ENCODE data around the gene GHRL. TPM values are rescaled to one million over a fixed set of nuclear protein-coding genes. Genes with fewer than 3 reads are reported as not detected.

GHRL gene
- total and polyA plus RNA-seq, 12 donors = 0.33 to 2.2 (median 0.97) TPM; not detected in 7

DNA sequence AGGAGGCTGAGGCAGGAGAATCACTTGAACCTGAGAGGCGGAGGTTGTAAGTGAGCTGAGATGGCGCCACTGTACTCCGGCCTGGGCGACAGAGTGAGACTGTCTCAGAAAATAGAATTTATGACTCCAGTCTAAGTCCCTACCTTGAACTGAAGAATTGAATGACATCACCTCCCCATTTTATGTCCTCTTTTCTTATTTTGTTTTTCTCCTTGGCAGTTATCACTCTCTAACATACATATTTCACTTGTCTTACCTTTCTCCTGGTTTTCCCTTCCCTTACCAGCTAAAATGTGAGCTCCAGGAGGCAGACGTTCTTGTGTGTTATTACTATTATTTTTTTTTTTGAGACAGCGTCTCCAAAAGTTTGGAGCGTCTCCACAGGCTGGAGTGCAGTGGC lies 36.9 kb downstream of the GHRL start:
- no peak for TF ChIP-seq POLR2A (IDR thresholded peaks at IDR 0.05)
- TF ChIP-seq, protein P1, sequence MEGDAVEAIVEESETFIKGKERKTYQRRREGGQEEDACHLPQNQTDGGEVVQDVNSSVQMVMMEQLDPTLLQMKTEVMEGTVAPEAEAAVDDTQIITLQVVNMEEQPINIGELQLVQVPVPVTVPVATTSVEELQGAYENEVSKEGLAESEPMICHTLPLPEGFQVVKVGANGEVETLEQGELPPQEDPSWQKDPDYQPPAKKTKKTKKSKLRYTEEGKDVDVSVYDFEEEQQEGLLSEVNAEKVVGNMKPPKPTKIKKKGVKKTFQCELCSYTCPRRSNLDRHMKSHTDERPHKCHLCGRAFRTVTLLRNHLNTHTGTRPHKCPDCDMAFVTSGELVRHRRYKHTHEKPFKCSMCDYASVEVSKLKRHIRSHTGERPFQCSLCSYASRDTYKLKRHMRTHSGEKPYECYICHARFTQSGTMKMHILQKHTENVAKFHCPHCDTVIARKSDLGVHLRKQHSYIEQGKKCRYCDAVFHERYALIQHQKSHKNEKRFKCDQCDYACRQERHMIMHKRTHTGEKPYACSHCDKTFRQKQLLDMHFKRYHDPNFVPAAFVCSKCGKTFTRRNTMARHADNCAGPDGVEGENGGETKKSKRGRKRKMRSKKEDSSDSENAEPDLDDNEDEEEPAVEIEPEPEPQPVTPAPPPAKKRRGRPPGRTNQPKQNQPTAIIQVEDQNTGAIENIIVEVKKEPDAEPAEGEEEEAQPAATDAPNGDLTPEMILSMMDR (IDR thresholded peaks at IDR 0.05) = no peak
- H3K27me3 ChIP-seq = no peaks in the 10 kb centered on the region
- H3K4me3 ChIP-seq = no peak overlapping the region
- no peak for DNase-seq
- 59 to 68% (median 64%) methylated on average over 7 of the region's 7 CpGs for WGBS, 4 donors
- peaks cover 0 to 42% of the 10 kb centered on the region in 2 donors for H3K36me3 ChIP-seq (replicated peaks in 1 of 2)
- peaks cover 3 to 31% of the 10 kb centered on the region in 2 donors for H3K4me1 ChIP-seq (replicated peaks in 1 of 2)
- H3K27ac ChIP-seq = no peak overlapping the region
- H3K9me3 ChIP-seq (replicated peaks in 1 of 3) = no peaks in the 10 kb centered on the region
- intact Hi-C loops (cut with DNase I) = no loop called here

DNA sequence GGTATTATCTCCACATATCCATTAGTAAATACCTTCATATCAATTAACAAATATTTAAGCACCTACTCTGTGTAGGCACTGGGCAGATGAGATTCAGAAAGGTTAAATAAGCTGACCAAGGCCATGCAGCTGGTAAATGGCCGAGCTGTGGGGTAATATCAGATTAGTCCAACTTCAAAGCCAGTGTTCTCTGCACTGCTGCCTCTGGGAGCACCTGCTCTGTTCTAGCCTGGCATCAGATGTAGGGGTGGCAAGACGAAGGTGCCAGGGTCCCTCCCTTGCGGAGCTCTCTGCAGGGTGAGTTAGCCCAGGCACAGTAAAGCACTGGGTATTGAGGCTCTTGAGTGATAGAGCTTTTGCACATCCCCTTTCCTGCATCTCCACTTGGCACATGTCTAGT lies 39.0 kb downstream of the GHRL start:
- Histone ChIP-seq H3K4me3 (no peak overlapping the region), H3K9me3 (replicated peaks in 1 of 3) (no peaks in the 10 kb centered on the region), H3K27ac (no peak overlapping the region), H3K27me3 (no peaks in the 10 kb centered on the region), H3K4me1 (replicated peaks in 1 of 2) (peaks cover 17 to 47% of the 10 kb centered on the region in 2 donors), H3K36me3 (replicated peaks in 1 of 2) (peaks cover 0 to 32% of the 10 kb centered on the region in 2 donors)
- intact Hi-C loops (cut with DNase I) = no loop called here
- TF ChIP-seq POLR2A (IDR thresholded peaks at IDR 0.05) = no peak
- TF ChIP-seq, protein P1 (IDR thresholded peaks at IDR 0.05) = no peak
- 40 to 66% (median 55%) methylated on average over 2 to 3 of the region's 3 CpGs for WGBS, 4 donors
- DNase-seq = peak in 1 of 7 donors; percentile 9

DNA sequence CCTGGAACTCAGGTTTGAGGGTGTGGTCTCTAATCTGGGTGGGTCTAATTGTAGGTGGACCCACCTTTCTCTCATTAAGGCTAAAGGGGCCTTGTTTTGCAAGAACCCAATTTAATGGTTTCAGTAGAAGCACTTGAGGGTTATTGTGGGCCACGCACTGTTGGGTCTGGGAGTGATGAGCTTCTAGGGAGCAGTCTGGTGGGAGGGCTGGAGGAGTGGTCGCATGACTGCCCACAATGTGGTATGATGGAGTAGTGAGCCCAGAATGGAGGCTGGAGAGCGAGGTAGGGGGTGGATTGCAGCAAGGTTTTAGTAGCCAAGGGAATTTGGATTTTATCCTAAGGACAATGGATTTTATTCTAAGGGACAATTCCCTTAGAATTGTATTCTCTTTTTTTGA lies 41.7 kb downstream of the GHRL start:
- 91 to 99% (median 97%) methylated on average over 3 of the region's 3 CpGs for WGBS, 4 donors
- H3K4me1 ChIP-seq (replicated peaks in 1 of 2) = peaks cover 16 to 44% of the 10 kb centered on the region in 2 donors
- TF ChIP-seq, protein P1 (IDR thresholded peaks at IDR 0.05) = no peak
- no peak for TF ChIP-seq POLR2A (IDR thresholded peaks at IDR 0.05)
- intact Hi-C loops (cut with DNase I) = no loop called here
- H3K27ac ChIP-seq = no peak overlapping the region
- peaks cover 0 to 27% of the 10 kb centered on the region in 2 donors for H3K36me3 ChIP-seq (replicated peaks in 1 of 2)
- H3K27me3 ChIP-seq = no peaks in the 10 kb centered on the region
- no peak overlapping the region for H3K4me3 ChIP-seq
- no peaks in the 10 kb centered on the region for H3K9me3 ChIP-seq (replicated peaks in 1 of 3)
- no peak for DNase-seq

DNA sequence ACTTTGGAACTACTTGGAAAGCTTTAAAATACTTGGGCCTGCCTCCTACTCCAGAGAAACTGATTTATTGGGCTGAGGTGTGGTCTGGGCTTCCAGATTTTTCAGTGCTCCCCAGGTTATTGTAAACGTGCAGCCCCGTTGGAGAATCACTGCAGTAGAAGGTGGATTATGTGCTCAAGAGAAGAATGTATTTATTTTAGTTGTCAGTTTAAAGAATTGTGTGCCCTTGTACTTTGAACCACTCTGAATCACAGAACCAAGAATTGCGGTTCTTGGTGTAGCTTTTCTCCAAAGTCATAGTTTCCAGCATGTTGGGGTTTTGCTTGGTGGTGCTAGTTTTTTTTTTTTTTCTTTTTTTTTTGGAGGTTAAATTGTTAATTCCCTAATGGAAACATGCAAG lies 42.9 kb downstream of the GHRL start:
- intact Hi-C loops (cut with DNase I) = no loop called here
- 16 to 26% (median 20%) methylated on average over 3 of the region's 3 CpGs for WGBS, 4 donors
- Histone ChIP-seq H3K27me3 (no peaks in the 10 kb centered on the region), H3K4me3 (peak overlapping the region in 1 of 4 donors; percentile 99), H3K36me3 (replicated peaks in 1 of 2) (peaks cover 0 to 17% of the 10 kb centered on the region in 2 donors), H3K4me1 (replicated peaks in 1 of 2) (peaks cover 14 to 38% of the 10 kb centered on the region in 2 donors), H3K27ac (peak overlapping the region in 2 of 5 donors; percentile 89 to 98), H3K9me3 (replicated peaks in 1 of 3) (peaks cover 0 to 5% (median 0%) of the 10 kb centered on the region in 3 donors)
- TF ChIP-seq POLR2A (IDR thresholded peaks at IDR 0.05) = no peak
- TF ChIP-seq, protein P1 (IDR thresholded peaks at IDR 0.05) = no peak
- DNase-seq = no peak

All from adrenal gland (tissue), 12 donors.